DMS 273 treated with DMSO at 0.1 percent for 48 hours (cell line): ENCODE results near the gene UGT2A3.

Source experiments
- DNase-seq: peaks from one replicate; lab custom pipeline; 2025; lab: John Stamatoyannopoulos, UW

Gene UGT2A3

GRCh38 chr4:68912807-68913206 is 38.8 kb downstream of the UGT2A3 start:
- DNase-seq = no peak

- no peak for DNase-seq
These were observed 42.2 kb downstream of the UGT2A3 start for GRCh38 chr4:68909385-68909784.

GRCh38 chr4:68907788-68908700 is 43.6 kb downstream of the UGT2A3 start:
- DNase-seq = no peak

GRCh38 chr4:68907245-68907644 is 44.4 kb downstream of the UGT2A3 start:
- no peak for DNase-seq

- no peak for DNase-seq
These were observed 44.8 kb downstream of the UGT2A3 start for GRCh38 chr4:68906780-68907137.

GRCh38 chr4:68905939-68906779 is 45.4 kb downstream of the UGT2A3 start:
- DNase-seq = no peak

- DNase-seq = no peak
These were observed 46.0 kb downstream of the UGT2A3 start for GRCh38 chr4:68905598-68905938.

- no peak for DNase-seq
These were observed 46.8 kb downstream of the UGT2A3 start for GRCh38 chr4:68904786-68905185.

- DNase-seq = no peak
These were observed 54.9 kb downstream of the UGT2A3 start for GRCh38 chr4:68896749-68897148.

- no peak for DNase-seq
These were observed 55.9 kb downstream of the UGT2A3 start for GRCh38 chr4:68895561-68896198.

- DNase-seq = no peak
These were observed 58.7 kb downstream of the UGT2A3 start for GRCh38 chr4:68892861-68893260.

- no peak for DNase-seq
These were observed 59.9 kb downstream of the UGT2A3 start for GRCh38 chr4:68891678-68892077.

GRCh38 chr4:68885545-68885944 is 66.1 kb downstream of the UGT2A3 start:
- DNase-seq = no peak

GRCh38 chr4:68883870-68884269 is 67.7 kb downstream of the UGT2A3 start:
- DNase-seq = no peak
